ENCODE data around the gene JAKMIP1. TPM values are rescaled to one million over a fixed set of nuclear protein-coding genes. Genes with fewer than 3 reads are reported as not detected.

The JAKMIP1 gene
- polyA plus RNA-seq, 1 donor from 2014 or later: 1.9 TPM

- Mint-ChIP-seq H3K4me1 (no peaks in the 10 kb centered on the region), H3K4me3 (no peak overlapping the region), H3K9me3 (no peaks in the 10 kb centered on the region), H3K27me3 (no peaks in the 10 kb centered on the region), H3K27ac (peak overlapping the region in 1 of 3 donors; percentile 35), H3K36me3 (peaks cover 1% of the 10 kb centered on the region)
Observed at GRCh38 chr4:6123116-6123515, 77.2 kb downstream of the JAKMIP1 start.

GRCh38 chr4:6122496-6122895 lies 77.9 kb downstream of the JAKMIP1 start:
- H3K4me3 Mint-ChIP-seq: no peak overlapping the region
- peaks cover 1% of the 10 kb centered on the region for H3K36me3 Mint-ChIP-seq
- H3K27ac Mint-ChIP-seq: no peak overlapping the region
- H3K27me3 Mint-ChIP-seq: no peaks in the 10 kb centered on the region
- H3K4me1 Mint-ChIP-seq: no peaks in the 10 kb centered on the region
- H3K9me3 Mint-ChIP-seq: no peaks in the 10 kb centered on the region

GRCh38 chr4:6121941-6122340 lies 78.4 kb downstream of the JAKMIP1 start:
- Mint-ChIP-seq H3K4me1 (no peaks in the 10 kb centered on the region), H3K27me3 (no peaks in the 10 kb centered on the region), H3K27ac (no peak overlapping the region), H3K4me3 (no peak overlapping the region), H3K36me3 (peaks cover 1% of the 10 kb centered on the region), H3K9me3 (peaks cover 0 to 2% (median 0%) of the 10 kb centered on the region in 3 donors)

- Mint-ChIP-seq H3K9me3 (peaks cover 0 to 2% (median 0%) of the 10 kb centered on the region in 3 donors), H3K27ac (peak overlapping the region in 1 of 3 donors; percentile 43), H3K27me3 (peaks cover 4% of the 10 kb centered on the region), H3K4me3 (no peak overlapping the region), H3K4me1 (no peaks in the 10 kb centered on the region), H3K36me3 (peaks cover 1% of the 10 kb centered on the region)
Observed at GRCh38 chr4:6121276-6121850, 79.0 kb downstream of the JAKMIP1 start.

- Mint-ChIP-seq H3K9me3 (peaks cover 0 to 2% (median 0%) of the 10 kb centered on the region in 3 donors), H3K36me3 (peaks cover 1% of the 10 kb centered on the region), H3K4me1 (no peaks in the 10 kb centered on the region), H3K27me3 (peaks cover 5% of the 10 kb centered on the region), H3K4me3 (no peak overlapping the region), H3K27ac (no peak overlapping the region)
Observed at GRCh38 chr4:6120361-6120760, 80.0 kb downstream of the JAKMIP1 start.

- Mint-ChIP-seq H3K4me1 (no peaks in the 10 kb centered on the region), H3K27ac (no peak overlapping the region), H3K36me3 (peaks cover under 1% of the 10 kb centered on the region), H3K9me3 (peaks cover 0 to 2% (median 0%) of the 10 kb centered on the region in 3 donors), H3K27me3 (peaks cover 5% of the 10 kb centered on the region), H3K4me3 (no peak overlapping the region)
Observed at GRCh38 chr4:6119507-6120020, 80.8 kb downstream of the JAKMIP1 start.

- peaks cover 5% of the 10 kb centered on the region for H3K27me3 Mint-ChIP-seq
- H3K9me3 Mint-ChIP-seq: peaks cover 0 to 2% (median 0%) of the 10 kb centered on the region in 3 donors
- H3K36me3 Mint-ChIP-seq: no peaks in the 10 kb centered on the region
- no peaks in the 10 kb centered on the region for H3K4me1 Mint-ChIP-seq
- H3K4me3 Mint-ChIP-seq: peak overlapping the region in 1 of 4 donors; percentile 17
- no peak overlapping the region for H3K27ac Mint-ChIP-seq
Observed at GRCh38 chr4:6118201-6118600, 82.1 kb downstream of the JAKMIP1 start.

GRCh38 chr4:6116696-6117285 lies 83.6 kb downstream of the JAKMIP1 start:
- H3K36me3 Mint-ChIP-seq: no peaks in the 10 kb centered on the region
- H3K27me3 Mint-ChIP-seq: peaks cover 5% of the 10 kb centered on the region
- no peak overlapping the region for H3K27ac Mint-ChIP-seq
- H3K4me1 Mint-ChIP-seq: no peaks in the 10 kb centered on the region
- H3K4me3 Mint-ChIP-seq: no peak overlapping the region
- H3K9me3 Mint-ChIP-seq: peaks cover 0 to 2% (median 0%) of the 10 kb centered on the region in 3 donors

- H3K9me3 Mint-ChIP-seq: peaks cover 0 to 2% (median 0%) of the 10 kb centered on the region in 3 donors
- no peak overlapping the region for H3K4me3 Mint-ChIP-seq
- no peaks in the 10 kb centered on the region for H3K4me1 Mint-ChIP-seq
- H3K27ac Mint-ChIP-seq: peak overlapping the region in 1 of 3 donors; percentile 71
- peaks cover 2% of the 10 kb centered on the region for H3K36me3 Mint-ChIP-seq
- H3K27me3 Mint-ChIP-seq: peaks cover 5% of the 10 kb centered on the region
Observed at GRCh38 chr4:6115746-6116586, 84.4 kb downstream of the JAKMIP1 start.

- Mint-ChIP-seq H3K9me3 (peaks cover 0 to 2% (median 0%) of the 10 kb centered on the region in 3 donors), H3K27me3 (peaks cover 5% of the 10 kb centered on the region), H3K27ac (peak overlapping the region in 1 of 3 donors; percentile 71), H3K36me3 (peaks cover 2% of the 10 kb centered on the region), H3K4me3 (no peak overlapping the region), H3K4me1 (no peaks in the 10 kb centered on the region)
Observed at GRCh38 chr4:6115342-6115741, 85.0 kb downstream of the JAKMIP1 start.

- H3K36me3 Mint-ChIP-seq: peaks cover 2% of the 10 kb centered on the region
- peaks cover 5% of the 10 kb centered on the region for H3K27me3 Mint-ChIP-seq
- no peak overlapping the region for H3K27ac Mint-ChIP-seq
- no peak overlapping the region for H3K4me3 Mint-ChIP-seq
- H3K9me3 Mint-ChIP-seq: peaks cover 0 to 2% (median 0%) of the 10 kb centered on the region in 3 donors
- no peaks in the 10 kb centered on the region for H3K4me1 Mint-ChIP-seq
Observed at GRCh38 chr4:6114601-6115000, 85.7 kb downstream of the JAKMIP1 start.

- Mint-ChIP-seq H3K36me3 (peaks cover 2% of the 10 kb centered on the region), H3K27ac (no peak overlapping the region), H3K9me3 (peaks cover 0 to 2% (median 0%) of the 10 kb centered on the region in 3 donors), H3K27me3 (peaks cover 5% of the 10 kb centered on the region), H3K4me1 (no peaks in the 10 kb centered on the region), H3K4me3 (no peak overlapping the region)
Observed at GRCh38 chr4:6114181-6114580, 86.2 kb downstream of the JAKMIP1 start.

- Mint-ChIP-seq H3K36me3 (peaks cover 2% of the 10 kb centered on the region), H3K4me1 (no peaks in the 10 kb centered on the region), H3K27me3 (peaks cover 5% of the 10 kb centered on the region), H3K27ac (no peak overlapping the region), H3K4me3 (no peak overlapping the region), H3K9me3 (peaks cover 0 to 2% (median 0%) of the 10 kb centered on the region in 3 donors)
Observed at GRCh38 chr4:6113641-6114040, 86.7 kb downstream of the JAKMIP1 start.

GRCh38 chr4:6112606-6113290 lies 87.6 kb downstream of the JAKMIP1 start:
- Mint-ChIP-seq H3K27me3 (peaks cover 5% of the 10 kb centered on the region), H3K27ac (peak overlapping the region in 1 of 3 donors; percentile 32), H3K9me3 (peaks cover 0 to 2% (median 0%) of the 10 kb centered on the region in 3 donors), H3K36me3 (peaks cover 2% of the 10 kb centered on the region), H3K4me1 (no peaks in the 10 kb centered on the region), H3K4me3 (no peak overlapping the region)
